HG03025 (cell line): ENCODE data around the gene GALNT18.
"Not testable (repeated sequence)": the region's sequence is repeated elsewhere in the genome, so short reads cannot be mapped to it uniquely, and the experiment has no call there.

Source experiments
- ATAC-seq: cut with Tn5 transposase; IDR thresholded peaks from one replicate; pipeline ENCODE4 v1.9.1; 2021; ENCODE audit warnings: mild to moderate bottlenecking, moderate library complexity; ENCODE audit not compliant: unreplicated experiment, low FRiP score

The GALNT18 gene

DNA sequence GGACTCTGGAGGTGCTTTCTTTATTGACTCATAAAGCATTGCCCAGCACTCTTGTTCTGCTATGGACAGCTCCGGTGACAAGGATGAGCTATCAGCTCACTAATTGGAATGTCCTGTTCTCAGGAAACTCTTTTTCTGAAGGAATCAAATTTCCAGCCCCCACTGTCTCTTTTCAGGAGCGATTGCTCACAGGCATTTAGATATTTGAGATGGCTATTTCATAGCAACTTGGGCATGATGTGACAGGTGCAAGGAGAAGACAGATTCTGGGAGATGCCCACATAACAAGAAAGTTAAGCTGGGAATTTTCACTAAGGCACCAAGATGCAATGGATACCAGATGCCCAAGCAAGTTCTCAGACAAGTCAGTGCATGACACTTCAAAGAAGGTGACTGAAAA is 145.3 kb downstream of the GALNT18 start:
- no peak for ATAC-seq

GRCh38 chr11:11472106-11472505 is 149.7 kb downstream of the GALNT18 start:
- ATAC-seq: no peak

DNA sequence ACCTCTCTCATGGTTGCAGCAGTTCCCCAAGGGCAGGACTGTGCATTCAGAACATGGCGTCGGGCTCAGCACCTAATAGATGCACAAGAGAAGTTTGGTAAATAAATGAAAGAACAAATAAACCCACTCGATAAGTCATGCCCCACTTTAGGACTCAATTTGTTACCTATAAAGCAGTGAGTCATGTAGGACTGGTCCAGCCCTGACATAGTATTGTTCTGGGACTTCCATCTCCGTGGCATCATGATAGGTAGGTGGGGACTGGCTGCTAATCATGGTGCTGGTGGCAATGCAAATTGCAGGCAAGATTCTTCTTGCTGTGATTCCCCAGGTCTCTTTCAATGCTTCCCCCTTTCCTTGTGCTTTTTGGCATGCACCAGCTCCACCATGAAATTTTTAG is 150.6 kb downstream of the GALNT18 start:
- ATAC-seq: no peak

- ATAC-seq: no peak
Observed at GRCh38 chr11:11468954-11469353, 152.9 kb downstream of the GALNT18 start.

- ATAC-seq: no peak
Observed at GRCh38 chr11:11467312-11467711, 154.5 kb downstream of the GALNT18 start.

GRCh38 chr11:11464555-11464954 is 157.2 kb downstream of the GALNT18 start:
- ATAC-seq: no peak

DNA sequence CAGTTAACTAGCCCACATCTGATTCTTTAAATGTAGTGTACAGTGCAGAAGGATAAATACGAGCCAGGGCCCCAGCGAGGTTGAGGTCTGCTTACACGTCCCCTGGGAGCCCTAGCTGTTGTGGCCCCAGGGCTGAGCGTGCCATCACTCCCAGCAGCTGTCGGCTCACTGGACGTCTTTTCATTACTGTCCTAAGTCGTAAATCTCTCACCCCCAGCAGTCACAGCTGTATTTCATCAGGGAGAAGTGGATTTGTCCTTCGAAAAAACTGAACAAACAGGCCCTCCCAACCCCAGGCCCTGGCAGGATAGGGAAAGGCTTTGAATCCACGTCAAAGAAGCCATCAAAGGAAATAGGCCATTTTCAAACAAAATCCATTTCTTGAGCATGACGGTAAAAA is 158.4 kb downstream of the GALNT18 start:
- ATAC-seq: no peak

- no peak for ATAC-seq
Observed at GRCh38 chr11:11461473-11461872, 160.3 kb downstream of the GALNT18 start.

DNA sequence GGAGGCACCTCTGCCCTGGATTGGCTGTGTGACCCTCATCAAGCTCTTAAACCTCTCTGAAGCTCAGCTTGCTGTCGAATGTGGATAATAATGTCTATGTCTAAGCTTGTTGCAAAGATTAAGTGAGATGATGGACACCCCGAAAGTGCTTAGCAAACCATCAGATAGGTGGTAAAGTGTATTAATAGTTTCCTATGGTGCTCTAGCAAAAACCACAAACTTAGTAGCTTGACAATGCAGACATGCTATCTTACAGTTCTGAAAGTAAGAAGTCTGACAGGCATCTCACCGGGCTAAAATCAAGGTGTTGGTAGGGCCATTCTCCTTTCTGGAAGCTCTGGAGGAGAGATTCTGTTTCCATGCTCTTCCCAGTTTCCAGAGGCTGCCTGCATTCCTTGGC is 162.2 kb downstream of the GALNT18 start:
- no peak for ATAC-seq

GRCh38 chr11:11458485-11458884 is 163.3 kb downstream of the GALNT18 start:
- ATAC-seq: no peak

- ATAC-seq: no peak
Observed at GRCh38 chr11:11458001-11458400, 163.8 kb downstream of the GALNT18 start.

- ATAC-seq: no peak
Observed at GRCh38 chr11:11456866-11457265, 164.9 kb downstream of the GALNT18 start.

GRCh38 chr11:11454671-11455223 is 167.1 kb downstream of the GALNT18 start:
- ATAC-seq: no peak

DNA sequence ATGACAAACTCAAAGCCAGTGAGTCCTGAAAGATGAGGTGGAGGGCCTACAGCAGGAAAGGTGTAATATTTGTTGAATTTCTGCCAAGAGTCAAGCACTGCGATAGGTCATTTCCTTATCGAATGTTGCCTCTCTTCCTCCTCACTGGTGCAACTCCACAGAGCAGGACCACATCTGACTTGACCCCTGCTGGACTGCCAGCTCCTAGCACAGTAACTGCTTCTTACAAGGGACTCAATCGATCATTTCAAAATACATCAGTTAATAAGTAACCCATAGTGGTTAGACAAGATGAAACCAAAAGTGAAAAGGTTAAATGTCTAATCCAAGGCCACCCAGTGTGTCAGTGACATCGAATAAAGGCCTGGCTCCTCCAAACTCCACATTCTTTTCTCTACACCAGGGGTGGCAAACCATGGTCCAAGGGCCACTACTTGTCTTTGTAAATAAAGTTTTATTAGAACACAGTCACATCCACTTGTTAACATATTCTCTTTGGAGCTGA is 170.3 kb downstream of the GALNT18 start:
- peak; percentile 80 for ATAC-seq

- ATAC-seq: no peak
Observed at GRCh38 chr11:11450744-11451362, 171.0 kb downstream of the GALNT18 start.

GRCh38 chr11:11449327-11449726 is 172.5 kb downstream of the GALNT18 start:
- ATAC-seq: no peak

DNA sequence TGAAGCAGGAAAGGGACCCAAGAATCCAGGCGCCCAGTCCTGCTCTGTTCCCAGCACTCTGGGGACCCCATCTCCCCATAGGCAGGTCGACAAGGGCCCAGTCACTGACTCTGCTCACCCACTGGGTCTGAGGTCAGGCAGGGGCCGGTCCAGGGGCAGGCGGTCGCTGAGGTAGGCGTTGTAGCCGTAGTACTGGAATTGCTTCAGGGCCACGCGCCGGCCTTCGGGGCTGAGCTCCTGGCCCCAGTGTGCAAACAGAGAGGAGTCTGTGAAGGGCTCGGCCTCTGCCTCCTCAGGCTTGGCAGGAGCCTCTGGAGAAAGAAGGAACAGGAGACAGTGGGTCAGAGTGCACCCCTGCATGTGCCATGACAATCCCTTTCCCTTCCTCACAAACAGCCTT is 173.2 kb downstream of the GALNT18 start:
- ATAC-seq: no peak

GRCh38 chr11:11447601-11448000 is 174.2 kb downstream of the GALNT18 start:
- not testable (repeated sequence) for ATAC-seq

GRCh38 chr11:11446967-11447366 is 174.8 kb downstream of the GALNT18 start:
- ATAC-seq: no peak

DNA sequence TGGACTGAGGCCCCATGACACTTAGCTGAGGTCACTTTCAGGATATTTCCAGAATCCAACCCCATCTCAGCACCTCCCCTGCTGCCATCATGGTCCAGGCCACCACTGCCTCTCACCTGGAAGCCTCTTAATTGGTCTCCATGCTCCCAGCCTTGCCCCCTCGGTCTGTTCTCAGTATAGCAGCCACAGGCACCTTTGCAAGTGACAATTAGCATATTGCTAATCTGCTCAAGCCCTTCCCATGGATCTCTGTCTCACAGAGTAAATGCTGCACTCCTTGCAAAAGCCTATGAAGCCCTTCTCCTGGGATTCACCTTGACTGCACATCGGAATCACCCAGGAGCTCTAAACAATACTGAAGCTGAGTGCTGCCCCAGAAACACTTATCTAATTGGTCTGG is 175.2 kb downstream of the GALNT18 start:
- ATAC-seq: no peak

- ATAC-seq: no peak
Observed at GRCh38 chr11:11445441-11446185, 176.2 kb downstream of the GALNT18 start.

- no peak for ATAC-seq
Observed at GRCh38 chr11:11444804-11445131, 177.0 kb downstream of the GALNT18 start.
